Skeletal muscle tissue (tissue), 4 donors: Measurements from ENCODE around the gene USP49. TPM values are rescaled to one million over a fixed set of nuclear protein-coding genes. Genes with fewer than 3 reads are reported as not detected.

Experiments
- H3K27ac ChIP-seq: one replicate; pipeline ENCODE4 v1.7.0; 2013; ENCODE audit warnings: mild to moderate bottlenecking, low read depth, low read length, inconsistent platforms
- H3K27me3 ChIP-seq, 3 donors: one replicate each; pipeline ENCODE4 v1.7.0; 2013; ENCODE audit warnings: low read length in 3 of 3; ENCODE audit not compliant: control insufficient read depth in 3 of 3, insufficient read depth in 3 of 3
- H3K36me3 ChIP-seq, 3 donors: one replicate each; pipeline ENCODE4 v1.7.0; 2013; ENCODE audit warnings: low read length in 3 of 3; ENCODE audit not compliant: control insufficient read depth in 3 of 3, insufficient read depth in 3 of 3
- H3K4me1 ChIP-seq, 3 donors: one replicate each; pipeline ENCODE4 v1.7.0; 2013; ENCODE audit warnings: low read length in 3 of 3, mild to moderate bottlenecking in 3 of 3; ENCODE audit not compliant: control insufficient read depth in 3 of 3, insufficient read depth in 3 of 3
- H3K4me3 ChIP-seq, 3 donors: one replicate each; pipeline ENCODE4 v1.7.0; 2013; ENCODE audit warnings: low read length in 3 of 3
- H3K9ac ChIP-seq, 3 donors: one replicate each; pipeline ENCODE4 v1.7.0; 2013; ENCODE audit warnings: low read length in 3 of 3, mild to moderate bottlenecking in 3 of 3, moderate library complexity in 2 of 3, low read depth in 1 of 3
- H3K9me3 ChIP-seq, 3 donors: one replicate each; pipeline ENCODE4 v1.7.0; 2013; ENCODE audit warnings: low read length in 3 of 3; ENCODE audit not compliant: control insufficient read depth in 3 of 3
- total RNA-seq: library from RNA; depleted of rRNA; stranded (reverse); fragments of >200 nt; gene quantifications from one replicate; pipeline ENCODE4 v1.2.3, GENCODE V29; 2014
- donor health status: Osteomylitis.

USP49 gene
- total RNA-seq, 1 donor from 2014 or later: 1.6 TPM

- Histone ChIP-seq H3K4me3 (no peak overlapping the region), H3K27ac (no peak overlapping the region), H3K4me1 (no peaks in the 10 kb centered on the region), H3K27me3 (no peaks in the 10 kb centered on the region), H3K36me3 (no peaks in the 10 kb centered on the region), H3K9me3 (no peaks in the 10 kb centered on the region), H3K9ac (no peak overlapping the region)
Observed at GRCh38 chr6:41878961-41879405, 16.2 kb downstream of the USP49 start.

GRCh38 chr6:41878246-41878645 is 16.9 kb downstream of the USP49 start:
- Histone ChIP-seq H3K9ac (no peak overlapping the region), H3K27ac (no peak overlapping the region), H3K4me3 (no peak overlapping the region), H3K27me3 (no peaks in the 10 kb centered on the region), H3K9me3 (no peaks in the 10 kb centered on the region), H3K4me1 (no peaks in the 10 kb centered on the region), H3K36me3 (no peaks in the 10 kb centered on the region)

GRCh38 chr6:41877051-41877680 is 18.0 kb downstream of the USP49 start:
- H3K36me3 ChIP-seq: no peaks in the 10 kb centered on the region
- no peak overlapping the region for H3K9ac ChIP-seq
- H3K27ac ChIP-seq: no peak overlapping the region
- no peaks in the 10 kb centered on the region for H3K27me3 ChIP-seq
- no peaks in the 10 kb centered on the region for H3K4me1 ChIP-seq
- no peaks in the 10 kb centered on the region for H3K9me3 ChIP-seq
- no peak overlapping the region for H3K4me3 ChIP-seq

GRCh38 chr6:41874741-41875140 is 20.4 kb downstream of the USP49 start:
- Histone ChIP-seq H3K36me3 (no peaks in the 10 kb centered on the region), H3K9ac (no peak overlapping the region), H3K27ac (no peak overlapping the region), H3K4me3 (no peak overlapping the region), H3K9me3 (no peaks in the 10 kb centered on the region), H3K4me1 (no peaks in the 10 kb centered on the region), H3K27me3 (no peaks in the 10 kb centered on the region)

- H3K36me3 ChIP-seq: no peaks in the 10 kb centered on the region
- no peak overlapping the region for H3K27ac ChIP-seq
- no peaks in the 10 kb centered on the region for H3K27me3 ChIP-seq
- H3K9ac ChIP-seq: no peak overlapping the region
- no peaks in the 10 kb centered on the region for H3K4me1 ChIP-seq
- H3K4me3 ChIP-seq: no peak overlapping the region
- H3K9me3 ChIP-seq: no peaks in the 10 kb centered on the region
Observed at GRCh38 chr6:41872147-41872546, 23.0 kb downstream of the USP49 start.

- Histone ChIP-seq H3K9ac (no peak overlapping the region), H3K27me3 (no peaks in the 10 kb centered on the region), H3K4me3 (no peak overlapping the region), H3K27ac (no peak overlapping the region), H3K9me3 (no peaks in the 10 kb centered on the region), H3K4me1 (no peaks in the 10 kb centered on the region), H3K36me3 (no peaks in the 10 kb centered on the region)
Observed at GRCh38 chr6:41871691-41872090, 23.5 kb downstream of the USP49 start.

GRCh38 chr6:41859356-41859755 is 35.8 kb downstream of the USP49 start:
- Histone ChIP-seq H3K9ac (no peak overlapping the region), H3K9me3 (no peaks in the 10 kb centered on the region), H3K4me3 (no peak overlapping the region), H3K4me1 (no peaks in the 10 kb centered on the region), H3K27ac (no peak overlapping the region), H3K27me3 (no peaks in the 10 kb centered on the region), H3K36me3 (no peaks in the 10 kb centered on the region)

GRCh38 chr6:41858703-41859102 is 36.5 kb downstream of the USP49 start:
- Histone ChIP-seq H3K9ac (no peak overlapping the region), H3K27me3 (no peaks in the 10 kb centered on the region), H3K9me3 (no peaks in the 10 kb centered on the region), H3K36me3 (no peaks in the 10 kb centered on the region), H3K4me1 (no peaks in the 10 kb centered on the region), H3K4me3 (no peak overlapping the region), H3K27ac (no peak overlapping the region)

- Histone ChIP-seq H3K27me3 (no peaks in the 10 kb centered on the region), H3K9me3 (no peaks in the 10 kb centered on the region), H3K4me1 (no peaks in the 10 kb centered on the region), H3K4me3 (no peak overlapping the region), H3K27ac (no peak overlapping the region), H3K36me3 (no peaks in the 10 kb centered on the region), H3K9ac (no peak overlapping the region)
Observed at GRCh38 chr6:41850861-41851260, 44.3 kb downstream of the USP49 start.

GRCh38 chr6:41846666-41847237 is 48.4 kb downstream of the USP49 start:
- Histone ChIP-seq H3K27me3 (no peaks in the 10 kb centered on the region), H3K4me3 (no peak overlapping the region), H3K9ac (no peak overlapping the region), H3K36me3 (no peaks in the 10 kb centered on the region), H3K27ac (no peak overlapping the region), H3K9me3 (no peaks in the 10 kb centered on the region), H3K4me1 (no peaks in the 10 kb centered on the region)
